CD4-positive, alpha-beta T cell treated with Interleukin-17A for 4 hours (primary cell): ENCODE results near the gene MYCBP.
A peak's percentile ranks its signal among the peaks of the same experiment; 100 is the strongest.

Experiments used
- DNase-seq: peaks from one replicate; pipeline ENCODE4 v3.0.0-alpha.2; 2020; ENCODE audit warnings: mixed read lengths

The MYCBP gene

DNA sequence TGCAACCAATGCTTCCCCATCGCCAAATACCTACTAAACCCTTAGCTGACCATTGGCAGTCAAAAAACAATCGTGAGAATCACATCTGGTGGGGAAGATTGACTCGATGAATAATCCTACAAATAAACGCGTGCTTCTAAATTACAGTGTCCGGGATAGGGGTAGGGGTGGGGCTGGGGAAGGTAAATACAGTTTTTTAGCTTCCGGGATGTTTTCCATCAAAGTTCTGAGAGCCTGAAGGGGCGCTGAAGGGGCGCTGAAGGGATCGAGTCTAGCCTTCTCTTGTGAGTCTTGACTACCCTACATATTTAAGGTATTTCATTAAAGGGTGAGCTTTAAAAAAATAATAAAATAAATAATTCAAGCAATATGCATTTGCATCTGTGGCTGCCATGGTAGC, 54.1 kb downstream of the MYCBP start:
- DNase-seq, result no peak

GRCh38 chr1:38818175-38818976, 54.8 kb downstream of the MYCBP start:
- peak; percentile 60 for DNase-seq

GRCh38 chr1:38817267-38818174, 55.6 kb downstream of the MYCBP start:
- no peak for DNase-seq

DNA sequence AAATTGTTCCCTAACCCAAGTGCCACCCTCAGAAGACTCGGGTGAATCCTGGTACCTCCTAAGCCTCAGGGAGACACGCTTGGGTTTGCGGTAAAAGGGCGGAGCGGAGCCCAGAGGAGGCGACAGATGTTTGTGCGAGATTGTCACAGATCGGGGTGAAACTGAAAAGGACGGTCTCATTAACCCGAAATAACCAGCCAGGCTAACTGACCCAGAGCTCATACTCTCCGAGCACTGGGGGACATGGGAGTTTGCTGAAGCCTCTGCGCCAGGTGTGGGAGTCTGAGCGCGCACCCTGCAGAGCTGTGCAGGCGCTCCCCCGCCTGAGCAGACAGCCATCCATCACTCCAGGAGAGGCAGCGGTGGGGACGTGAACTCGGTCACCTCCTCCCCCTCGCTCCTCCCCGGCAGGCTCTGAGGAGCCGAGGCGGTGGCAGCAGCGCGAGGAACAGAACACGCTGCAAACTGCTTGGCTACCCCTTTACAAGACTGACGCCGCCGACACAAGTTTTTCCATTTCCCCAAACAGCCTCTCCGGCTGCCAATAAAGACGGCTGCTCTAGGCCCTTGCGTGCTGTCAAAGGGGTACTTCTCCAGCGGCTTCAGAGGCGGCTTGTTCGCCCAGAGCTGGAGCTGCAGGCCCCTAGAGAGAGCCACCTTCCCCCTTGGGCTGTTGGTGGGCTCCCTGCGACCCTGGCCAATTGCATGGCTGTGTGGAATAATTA, 57.1 kb downstream of the MYCBP start:
- no peak for DNase-seq

GRCh38 chr1:38814984-38815464, 58.1 kb downstream of the MYCBP start:
- no peak for DNase-seq

GRCh38 chr1:38814444-38814983, 58.6 kb downstream of the MYCBP start:
- no peak for DNase-seq

DNA sequence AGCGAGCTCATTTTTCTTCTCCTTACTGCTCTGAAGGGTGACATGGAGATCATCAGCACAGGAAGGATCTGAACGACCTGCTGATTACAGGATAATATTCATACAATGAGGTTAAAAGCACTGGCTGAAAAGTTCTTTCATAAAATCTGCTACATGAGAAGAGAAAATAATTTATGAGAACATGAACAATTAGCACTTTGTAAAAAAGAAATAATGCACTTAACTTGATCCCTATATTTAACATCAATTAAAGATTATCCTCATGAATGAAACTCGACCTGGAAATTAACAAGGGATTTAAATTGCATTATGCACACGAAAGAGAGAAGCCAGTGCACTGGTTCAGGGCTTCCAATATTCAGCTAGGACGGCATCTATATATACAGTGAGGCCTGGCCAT, 60.2 kb downstream of the MYCBP start:
- DNase-seq, result no peak
